ENCODE data around the gene SLC25A42. TPM values are rescaled to one million over a fixed set of nuclear protein-coding genes. Genes with fewer than 3 reads are reported as not detected.
"Not testable (repeated sequence)": the region's sequence is repeated elsewhere in the genome, so short reads cannot be mapped to it uniquely, and the experiment has no call there.

The SLC25A42 gene
- total RNA-seq, 2 experiments from 2014 or later, result 17.6 to 21.0 TPM

- CTCF ChIA-PET, result interaction anchor here (0.6 to 4.1 kb wide), 12 partner anchors 12 to 150 kb away, joined by 3 to 23 read pairs (median 4); partner anchors contain the start of genes BORCS8, RFXANK and SLC25A42
- no peaks in the 10 kb centered on the region for H3K36me3 Mint-ChIP-seq (ENCODE audit: low read depth)
- DNase-seq, result no peak
- no peaks in the 10 kb centered on the region for H3K4me1 Mint-ChIP-seq
- POLR2A ChIA-PET, result interaction anchor here (1.0 to 1.1 kb wide), 2 partner anchors 29 to 345 kb away, joined by 3 read pairs; no protein-coding TSS in a partner anchor
- no peak overlapping the region for H3K27ac Mint-ChIP-seq
- H3K9me3 Mint-ChIP-seq, result no peaks in the 10 kb centered on the region
- H3K27me3 Mint-ChIP-seq, result no peaks in the 10 kb centered on the region
- H3K4me3 Mint-ChIP-seq, result no peak overlapping the region
Measured at GRCh38 chr19:19145281-19145680, 81.5 kb downstream of the SLC25A42 start.

GRCh38 chr19:19145684-19146608, 82.2 kb downstream of the SLC25A42 start:
- Mint-ChIP-seq H3K36me3 (ENCODE audit: low read depth) (no peaks in the 10 kb centered on the region), H3K4me1 (no peaks in the 10 kb centered on the region), H3K27ac (no peak overlapping the region), H3K27me3 (no peaks in the 10 kb centered on the region), H3K9me3 (no peaks in the 10 kb centered on the region), H3K4me3 (no peak overlapping the region)
- ChIA-PET CTCF (interaction anchor here (0.6 to 4.1 kb wide), 12 partner anchors 11 to 149 kb away, joined by 3 to 23 read pairs (median 4); partner anchors contain the start of genes BORCS8, RFXANK and SLC25A42), POLR2A (interaction anchor here (1.0 to 1.1 kb wide), 2 partner anchors 29 to 345 kb away, joined by 3 read pairs; no protein-coding TSS in a partner anchor)
- DNase-seq, result peak; percentile 89

- H3K27ac Mint-ChIP-seq, result no peak overlapping the region
- H3K4me3 Mint-ChIP-seq, result no peak overlapping the region
- no peaks in the 10 kb centered on the region for H3K36me3 Mint-ChIP-seq (ENCODE audit: low read depth)
- H3K27me3 Mint-ChIP-seq, result no peaks in the 10 kb centered on the region
- no peaks in the 10 kb centered on the region for H3K9me3 Mint-ChIP-seq
- H3K4me1 Mint-ChIP-seq, result no peaks in the 10 kb centered on the region
- DNase-seq, result no peak
- CTCF ChIA-PET, result interaction anchor here (1.4 to 4.1 kb wide), 5 partner anchors 11 to 169 kb away, joined by 3 to 23 read pairs (median 7); no protein-coding TSS in a partner anchor
- POLR2A ChIA-PET, result no interaction called here
Measured at GRCh38 chr19:19146865-19147264, 83.1 kb downstream of the SLC25A42 start.

- Mint-ChIP-seq H3K27me3 (no peaks in the 10 kb centered on the region), H3K4me3 (no peak overlapping the region), H3K36me3 (ENCODE audit: low read depth) (no peaks in the 10 kb centered on the region), H3K9me3 (no peaks in the 10 kb centered on the region), H3K27ac (no peak overlapping the region), H3K4me1 (no peaks in the 10 kb centered on the region)
- DNase-seq, result no peak
- POLR2A ChIA-PET, result no interaction called here
- CTCF ChIA-PET, result interaction anchor here (1.4 to 4.1 kb wide), 4 partner anchors 10 to 168 kb away, joined by 3 to 23 read pairs (median 9); no protein-coding TSS in a partner anchor
Measured at GRCh38 chr19:19147344-19147743, 83.5 kb downstream of the SLC25A42 start.

GRCh38 chr19:19148504-19148903, 84.7 kb downstream of the SLC25A42 start:
- H3K36me3 Mint-ChIP-seq (ENCODE audit: low read depth); H3K4me1 Mint-ChIP-seq; DNase-seq; H3K4me3 Mint-ChIP-seq; H3K27me3 Mint-ChIP-seq; H3K27ac Mint-ChIP-seq; H3K9me3 Mint-ChIP-seq: not testable (repeated sequence)
- POLR2A ChIA-PET, result interaction anchor here (0.6 kb wide), 1 partner anchor 43 kb away, joined by 3 read pairs; the partner anchor contains the start of genes BORCS8 and RFXANK
- CTCF ChIA-PET, result interaction anchor here (1.8 to 4.1 kb wide), 2 partner anchors 9 to 27 kb away, joined by 11 to 23 read pairs; no protein-coding TSS in a partner anchor

- Mint-ChIP-seq H3K36me3 (ENCODE audit: low read depth) (no peaks in the 10 kb centered on the region), H3K9me3 (no peaks in the 10 kb centered on the region), H3K4me3 (no peak overlapping the region), H3K4me1 (no peaks in the 10 kb centered on the region), H3K27ac (no peak overlapping the region), H3K27me3 (no peaks in the 10 kb centered on the region)
- POLR2A ChIA-PET, result no interaction called here
- CTCF ChIA-PET, result interaction anchor here (0.7 to 4.1 kb wide), 2 partner anchors 8 to 25 kb away, joined by 3 to 23 read pairs; no protein-coding TSS in a partner anchor
- DNase-seq, result no peak
Measured at GRCh38 chr19:19149435-19149834, 85.6 kb downstream of the SLC25A42 start.

- no peaks in the 10 kb centered on the region for H3K4me1 Mint-ChIP-seq
- DNase-seq, result no peak
- H3K9me3 Mint-ChIP-seq, result no peaks in the 10 kb centered on the region
- H3K27ac Mint-ChIP-seq, result no peak overlapping the region
- CTCF ChIA-PET, result no interaction called here
- no peaks in the 10 kb centered on the region for H3K27me3 Mint-ChIP-seq
- POLR2A ChIA-PET, result no interaction called here
- no peak overlapping the region for H3K4me3 Mint-ChIP-seq
- peaks cover 3% of the 10 kb centered on the region for H3K36me3 Mint-ChIP-seq (ENCODE audit: low read depth)
Measured at GRCh38 chr19:19151418-19151817, 87.6 kb downstream of the SLC25A42 start.

- no peak overlapping the region for H3K27ac Mint-ChIP-seq
- no peaks in the 10 kb centered on the region for H3K27me3 Mint-ChIP-seq
- CTCF ChIA-PET, result no interaction called here
- no peaks in the 10 kb centered on the region for H3K4me1 Mint-ChIP-seq
- H3K9me3 Mint-ChIP-seq, result no peaks in the 10 kb centered on the region
- H3K4me3 Mint-ChIP-seq, result no peak overlapping the region
- POLR2A ChIA-PET, result no interaction called here
- H3K36me3 Mint-ChIP-seq (ENCODE audit: low read depth), result peaks cover 3% of the 10 kb centered on the region
- DNase-seq, result no peak
Measured at GRCh38 chr19:19152668-19153384, 89.0 kb downstream of the SLC25A42 start.

GRCh38 chr19:19154768-19155494, 91.1 kb downstream of the SLC25A42 start:
- ChIA-PET POLR2A (no interaction called here), CTCF (interaction anchor here (1.1 kb wide), 1 partner anchor 14 kb away, joined by 4 read pairs; no protein-coding TSS in a partner anchor)
- Mint-ChIP-seq H3K27ac (no peak overlapping the region), H3K36me3 (ENCODE audit: low read depth) (peaks cover 3% of the 10 kb centered on the region), H3K9me3 (no peaks in the 10 kb centered on the region), H3K4me1 (no peaks in the 10 kb centered on the region), H3K27me3 (no peaks in the 10 kb centered on the region), H3K4me3 (no peak overlapping the region)
- no peak for DNase-seq

- Mint-ChIP-seq H3K4me1 (no peaks in the 10 kb centered on the region), H3K27me3 (no peaks in the 10 kb centered on the region), H3K9me3 (no peaks in the 10 kb centered on the region), H3K4me3 (no peak overlapping the region), H3K36me3 (ENCODE audit: low read depth) (peaks cover 3% of the 10 kb centered on the region), H3K27ac (no peak overlapping the region)
- DNase-seq, result no peak
- ChIA-PET POLR2A (interaction anchor here (1.1 kb wide), 1 partner anchor 14 kb away, joined by 6 read pairs; the partner anchor contains the start of gene MEF2B), CTCF (interaction anchor here (0.8 to 3.9 kb wide), 3 partner anchors 8 to 74 kb away, joined by 3 to 23 read pairs (median 4); no protein-coding TSS in a partner anchor)
Measured at GRCh38 chr19:19155495-19156219, 91.9 kb downstream of the SLC25A42 start.

- H3K4me1 Mint-ChIP-seq, result no peaks in the 10 kb centered on the region
- H3K27me3 Mint-ChIP-seq, result no peaks in the 10 kb centered on the region
- H3K36me3 Mint-ChIP-seq (ENCODE audit: low read depth), result peaks cover 3% of the 10 kb centered on the region
- POLR2A ChIA-PET, result interaction anchor here (2.1 kb wide), 1 partner anchor 12 kb away, joined by 6 read pairs; the partner anchor contains the start of gene MEF2B
- no peak overlapping the region for H3K4me3 Mint-ChIP-seq
- CTCF ChIA-PET, result interaction anchor here (1.2 to 3.9 kb wide), 2 partner anchors 10 to 28 kb away, joined by 3 to 23 read pairs; no protein-coding TSS in a partner anchor
- H3K27ac Mint-ChIP-seq, result no peak overlapping the region
- H3K9me3 Mint-ChIP-seq, result no peaks in the 10 kb centered on the region
- DNase-seq, result no peak
Measured at GRCh38 chr19:19157808-19158207, 94.0 kb downstream of the SLC25A42 start.
